NB4 (cell line): ENCODE results near the gene CFAP221.

Experiments used
- DNase-seq: peaks from one replicate; pipeline ENCODE4 v3.0.0; 2010; ENCODE audit warnings: low read depth
- H3K4me3 ChIP-seq: one replicate; pipeline ENCODE4 v1.5.1; 2011; ENCODE audit warnings: mild to moderate bottlenecking, low read depth, low read length, moderate library complexity
- CTCF ChIP-seq: IDR thresholded peaks from one replicate; pipeline ENCODE4 v1.5.1; 2012; ENCODE audit warnings: low read depth, low read length
- MAX ChIP-seq: IDR thresholded peaks from 2 replicates; pipeline ENCODE4 v1.6.1; 2011; ENCODE audit warnings: low read depth, low read length
- MYC ChIP-seq: IDR thresholded peaks from 2 replicates; pipeline ENCODE4 v1.6.1; 2011; ENCODE audit warnings: low read depth, low read length
- POLR2A ChIP-seq: IDR thresholded peaks from 2 replicates; pipeline ENCODE4 v1.6.1; 2011; ENCODE audit warnings: mild to moderate bottlenecking; ENCODE audit not compliant: insufficient read length; ENCODE audit errors: extremely low read depth

The CFAP221 gene

GRCh38 chr2:119590873-119591272 is 46.6 kb downstream of the CFAP221 start:
- no peak for TF ChIP-seq MAX
- no peak for TF ChIP-seq POLR2A
- TF ChIP-seq MYC: no peak
- no peak for TF ChIP-seq CTCF
- H3K4me3 ChIP-seq: no peak overlapping the region
- DNase-seq: no peak

- no peak for DNase-seq
- TF ChIP-seq MAX (no peak), MYC (no peak), CTCF (no peak), POLR2A (no peak)
These were observed 47.3 kb downstream of the CFAP221 start for GRCh38 chr2:119591523-119591922.

GRCh38 chr2:119592436-119592835 is 48.2 kb downstream of the CFAP221 start:
- no peak overlapping the region for H3K4me3 ChIP-seq
- DNase-seq: no peak
- TF ChIP-seq CTCF: no peak
- TF ChIP-seq MAX: no peak
- no peak for TF ChIP-seq POLR2A
- TF ChIP-seq MYC: no peak

More at GRCh38 chr2:119591523-119591922, 47.3 kb downstream of the CFAP221 start:
- no peak overlapping the region for H3K4me3 ChIP-seq

GRCh38 chr2:119596638-119597037 is 52.4 kb downstream of the CFAP221 start:
- DNase-seq: no peak
- no peak for TF ChIP-seq MAX
- no peak for TF ChIP-seq MYC
- no peak for TF ChIP-seq CTCF
- no peak for TF ChIP-seq POLR2A

GRCh38 chr2:119598596-119599263 is 54.5 kb downstream of the CFAP221 start:
- DNase-seq: no peak
- no peak overlapping the region for H3K4me3 ChIP-seq
- no peak for TF ChIP-seq CTCF
- no peak for TF ChIP-seq POLR2A
- no peak for TF ChIP-seq MAX
- TF ChIP-seq MYC: no peak

More at GRCh38 chr2:119596638-119597037, 52.4 kb downstream of the CFAP221 start:
- H3K4me3 ChIP-seq: no peak overlapping the region
